Keratinocyte (primary cell): Measurements from ENCODE around the gene CFAP61.

Experiments used
- EZH2 ChIP-seq: IDR thresholded peaks from one replicate; pipeline ENCODE4 v1.6.1; 2012; ENCODE audit warnings: inconsistent platforms, mild to moderate bottlenecking, low read length, moderate library complexity
- TF ChIP-seq, protein P1 (sequence below), 3 experiments: IDR thresholded peaks in 1 of 3; conservative IDR thresholded peaks in 1 of 3; optimal IDR thresholded peaks in 1 of 3; 2 replicates in 2 of 3; 3 replicates in 1 of 3; pipeline versions ENCODE3 to v1.5.1; 2011; ENCODE audit warnings: low read length in 3 of 3, mild to moderate bottlenecking in 3 of 3, moderate library complexity in 2 of 3, control low read depth in 1 of 3, inconsistent platforms in 1 of 3; ENCODE audit not compliant: insufficient read depth in 2 of 3; ENCODE audit errors: extremely low read depth in 1 of 3

DNA sequence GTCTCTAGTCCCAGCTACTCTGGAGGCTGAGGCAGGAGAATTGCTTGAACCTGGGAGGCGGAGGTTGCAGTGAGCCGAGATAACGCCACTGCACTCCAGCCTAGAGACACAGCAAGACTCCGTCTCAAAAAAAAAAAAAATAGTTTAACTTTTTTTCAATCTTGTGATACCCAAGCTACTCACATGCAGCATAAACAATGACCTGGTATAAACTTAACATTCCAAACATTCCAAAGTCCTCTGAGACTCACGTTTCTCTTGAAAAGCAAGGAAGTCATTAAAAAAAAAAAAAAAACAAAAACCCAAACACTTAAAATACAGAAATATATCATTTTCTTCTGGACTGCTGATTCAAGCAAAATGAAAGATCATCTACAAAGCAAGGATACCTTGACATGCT is 14.4 kb upstream of the CFAP61 start:
- TF ChIP-seq, protein P1, sequence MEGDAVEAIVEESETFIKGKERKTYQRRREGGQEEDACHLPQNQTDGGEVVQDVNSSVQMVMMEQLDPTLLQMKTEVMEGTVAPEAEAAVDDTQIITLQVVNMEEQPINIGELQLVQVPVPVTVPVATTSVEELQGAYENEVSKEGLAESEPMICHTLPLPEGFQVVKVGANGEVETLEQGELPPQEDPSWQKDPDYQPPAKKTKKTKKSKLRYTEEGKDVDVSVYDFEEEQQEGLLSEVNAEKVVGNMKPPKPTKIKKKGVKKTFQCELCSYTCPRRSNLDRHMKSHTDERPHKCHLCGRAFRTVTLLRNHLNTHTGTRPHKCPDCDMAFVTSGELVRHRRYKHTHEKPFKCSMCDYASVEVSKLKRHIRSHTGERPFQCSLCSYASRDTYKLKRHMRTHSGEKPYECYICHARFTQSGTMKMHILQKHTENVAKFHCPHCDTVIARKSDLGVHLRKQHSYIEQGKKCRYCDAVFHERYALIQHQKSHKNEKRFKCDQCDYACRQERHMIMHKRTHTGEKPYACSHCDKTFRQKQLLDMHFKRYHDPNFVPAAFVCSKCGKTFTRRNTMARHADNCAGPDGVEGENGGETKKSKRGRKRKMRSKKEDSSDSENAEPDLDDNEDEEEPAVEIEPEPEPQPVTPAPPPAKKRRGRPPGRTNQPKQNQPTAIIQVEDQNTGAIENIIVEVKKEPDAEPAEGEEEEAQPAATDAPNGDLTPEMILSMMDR (optimal IDR thresholded peaks at IDR 0.05 in 1 of 3, IDR thresholded peaks at IDR 0.05 in 1 of 3, conservative IDR thresholded peaks at IDR 0.05 in 1 of 3; ENCODE audit: extremely low read depth in 1 of 3, insufficient read depth in 2 of 3, low read length in 3 of 3) = no peak
- TF ChIP-seq EZH2 = no peak
